Measurements from ENCODE around the gene LEMD3.

The LEMD3 gene

DNA sequence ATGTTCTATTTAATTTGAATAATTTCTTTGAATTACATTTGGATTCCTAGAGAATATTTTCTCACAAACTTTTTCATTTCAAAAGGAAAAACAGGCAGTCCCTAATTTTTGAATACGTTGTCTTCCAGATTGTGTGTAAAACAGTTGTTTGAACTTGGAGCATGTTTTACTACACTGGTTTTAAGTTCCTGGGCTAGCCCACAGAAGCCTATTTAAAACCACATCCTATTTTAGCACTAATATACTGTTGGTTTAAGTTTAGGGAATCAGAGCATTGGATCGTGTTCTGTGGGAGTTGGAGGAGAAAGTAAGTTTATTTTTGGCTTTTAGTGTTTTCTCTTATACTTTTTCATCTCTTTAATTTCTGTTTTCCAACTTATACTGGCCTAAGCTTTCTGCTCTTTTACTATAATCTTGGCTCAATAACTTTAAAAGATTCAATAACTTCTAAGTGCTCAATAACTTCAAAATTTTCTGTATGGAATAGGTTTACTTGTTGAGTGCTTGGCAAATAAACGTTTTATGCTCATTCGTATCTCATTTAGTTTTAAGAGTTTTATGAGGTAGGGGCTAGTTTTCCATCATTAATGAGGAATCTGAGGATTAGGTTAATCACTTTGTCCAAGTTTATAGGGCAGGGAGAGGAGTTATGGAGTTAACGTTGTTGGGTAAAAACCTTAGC is 14.9 kb downstream of the LEMD3 start:
- H3K4me1 Mint-ChIP-seq (ENCODE audit: low read depth): peaks cover 59% of the 10 kb centered on the region

DNA sequence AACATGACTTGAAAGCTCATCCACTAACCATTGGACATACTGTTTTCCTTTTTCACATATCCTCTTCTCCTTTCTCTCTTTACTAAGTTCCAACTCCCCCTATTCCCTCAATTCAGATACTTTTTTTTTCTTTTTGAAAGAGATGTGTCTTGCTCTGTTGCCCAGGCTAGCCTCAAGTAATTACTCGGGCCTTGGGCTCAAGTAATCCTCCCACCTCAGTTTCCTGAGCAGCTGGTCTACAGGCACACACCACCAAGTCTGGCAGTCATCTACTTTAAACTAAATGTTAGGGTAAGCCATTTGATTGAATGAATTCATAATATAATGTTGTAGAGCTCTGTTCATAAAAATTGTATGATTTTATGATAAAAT is 15.5 kb downstream of the LEMD3 start:
- no peak overlapping the region for H3K27ac Mint-ChIP-seq
- H3K4me3 Mint-ChIP-seq: no peak overlapping the region
- DNase-seq (ENCODE audit: low spot score): no peak
- peaks cover 62% of the 10 kb centered on the region for H3K4me1 Mint-ChIP-seq (ENCODE audit: low read depth)
- H3K9me3 Mint-ChIP-seq: no peaks in the 10 kb centered on the region
- no peaks in the 10 kb centered on the region for H3K27me3 Mint-ChIP-seq (ENCODE audit: low read depth)
- H3K36me3 Mint-ChIP-seq (ENCODE audit: low read depth): peaks cover 49% of the 10 kb centered on the region

More for the DNA sequence above, 14.9 kb downstream of the LEMD3 start:
- H3K9me3 Mint-ChIP-seq: no peaks in the 10 kb centered on the region
- DNase-seq (ENCODE audit: low spot score): no peak
- H3K27ac Mint-ChIP-seq: no peak overlapping the region
- peaks cover 49% of the 10 kb centered on the region for H3K36me3 Mint-ChIP-seq (ENCODE audit: low read depth)
- no peaks in the 10 kb centered on the region for H3K27me3 Mint-ChIP-seq (ENCODE audit: low read depth)
- H3K4me3 Mint-ChIP-seq: no peak overlapping the region

- no peaks in the 10 kb centered on the region for H3K9me3 Mint-ChIP-seq
- DNase-seq (ENCODE audit: low spot score): no peak
- H3K27ac Mint-ChIP-seq: no peak overlapping the region
- H3K36me3 Mint-ChIP-seq (ENCODE audit: low read depth): peaks cover 45% of the 10 kb centered on the region
- H3K4me3 Mint-ChIP-seq: no peak overlapping the region
- H3K4me1 Mint-ChIP-seq (ENCODE audit: low read depth): peaks cover 47% of the 10 kb centered on the region
- H3K27me3 Mint-ChIP-seq (ENCODE audit: low read depth): no peaks in the 10 kb centered on the region
Observed at GRCh38 chr12:65187665-65188064, 18.3 kb downstream of the LEMD3 start.

GRCh38 chr12:65188179-65188701 is 18.9 kb downstream of the LEMD3 start:
- peaks cover 50% of the 10 kb centered on the region for H3K36me3 Mint-ChIP-seq (ENCODE audit: low read depth)
- H3K27me3 Mint-ChIP-seq (ENCODE audit: low read depth): no peaks in the 10 kb centered on the region
- H3K4me1 Mint-ChIP-seq (ENCODE audit: low read depth): peaks cover 48% of the 10 kb centered on the region
- H3K27ac Mint-ChIP-seq: peak overlapping the region; percentile 36
- H3K4me3 Mint-ChIP-seq: no peak overlapping the region
- no peak for DNase-seq (ENCODE audit: low spot score)
- H3K9me3 Mint-ChIP-seq: no peaks in the 10 kb centered on the region

DNA sequence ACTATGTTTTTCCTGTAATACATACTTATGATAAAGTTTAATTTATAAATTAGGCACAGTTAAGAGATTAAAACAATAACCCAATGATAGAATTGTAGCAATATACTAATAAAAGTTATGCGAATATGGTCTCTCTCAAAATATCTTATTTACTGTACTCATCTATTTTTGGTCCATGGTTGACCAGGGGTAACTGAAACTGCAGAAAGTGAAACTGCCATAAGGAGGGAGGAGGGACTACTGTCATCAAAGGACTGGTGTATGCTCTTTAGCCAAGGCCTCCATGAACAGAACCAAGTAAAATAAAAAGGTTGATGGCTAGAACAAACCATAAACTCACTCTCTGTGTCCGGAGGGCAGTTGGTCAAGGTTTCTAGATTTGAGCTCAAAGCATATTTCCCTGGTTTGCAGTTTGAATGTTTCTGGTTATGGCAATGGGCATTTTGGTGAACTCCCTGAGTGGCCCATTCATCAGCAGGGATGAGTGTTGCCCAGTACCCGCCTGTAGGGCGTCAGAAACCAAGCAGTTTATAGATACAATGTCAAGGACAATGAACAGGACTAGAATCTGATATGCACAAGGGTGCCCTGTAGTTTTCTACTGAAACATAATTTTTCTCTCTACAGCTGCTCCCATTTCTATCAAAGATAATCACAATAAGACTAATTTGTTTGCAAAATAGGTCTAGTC is 19.8 kb downstream of the LEMD3 start:
- Mint-ChIP-seq H3K9me3 (peaks cover 3% of the 10 kb centered on the region), H3K4me1 (ENCODE audit: low read depth) (peaks cover 44% of the 10 kb centered on the region), H3K27me3 (ENCODE audit: low read depth) (no peaks in the 10 kb centered on the region), H3K36me3 (ENCODE audit: low read depth) (peaks cover 50% of the 10 kb centered on the region), H3K4me3 (no peak overlapping the region), H3K27ac (no peak overlapping the region)
- no peak for DNase-seq (ENCODE audit: low spot score)

- Mint-ChIP-seq H3K4me1 (ENCODE audit: low read depth) (peaks cover 50% of the 10 kb centered on the region), H3K27ac (no peak overlapping the region)
Observed at GRCh38 chr12:65192963-65193516, 23.7 kb downstream of the LEMD3 start.

GRCh38 chr12:65194949-65195348 is 25.6 kb downstream of the LEMD3 start:
- Mint-ChIP-seq H3K36me3 (ENCODE audit: low read depth) (peaks cover 57% of the 10 kb centered on the region), H3K4me1 (ENCODE audit: low read depth) (peaks cover 37% of the 10 kb centered on the region), H3K27ac (no peak overlapping the region)

More at GRCh38 chr12:65192963-65193516, 23.7 kb downstream of the LEMD3 start:
- no peaks in the 10 kb centered on the region for H3K27me3 Mint-ChIP-seq (ENCODE audit: low read depth)
- H3K4me3 Mint-ChIP-seq: peak overlapping the region; percentile 29
- no peak for DNase-seq (ENCODE audit: low spot score)
- peaks cover 58% of the 10 kb centered on the region for H3K36me3 Mint-ChIP-seq (ENCODE audit: low read depth)
- H3K9me3 Mint-ChIP-seq: peaks cover 29% of the 10 kb centered on the region

GRCh38 chr12:65195387-65196055 is 26.1 kb downstream of the LEMD3 start:
- no peak overlapping the region for H3K4me3 Mint-ChIP-seq
- DNase-seq (ENCODE audit: low spot score): no peak
- peaks cover 41% of the 10 kb centered on the region for H3K4me1 Mint-ChIP-seq (ENCODE audit: low read depth)
- H3K27me3 Mint-ChIP-seq (ENCODE audit: low read depth): no peaks in the 10 kb centered on the region
- H3K9me3 Mint-ChIP-seq: peaks cover 29% of the 10 kb centered on the region
- H3K27ac Mint-ChIP-seq: no peak overlapping the region
- H3K36me3 Mint-ChIP-seq (ENCODE audit: low read depth): peaks cover 57% of the 10 kb centered on the region

More at GRCh38 chr12:65194949-65195348, 25.6 kb downstream of the LEMD3 start:
- no peak overlapping the region for H3K4me3 Mint-ChIP-seq
- DNase-seq (ENCODE audit: low spot score): no peak
- peaks cover 29% of the 10 kb centered on the region for H3K9me3 Mint-ChIP-seq
- no peaks in the 10 kb centered on the region for H3K27me3 Mint-ChIP-seq (ENCODE audit: low read depth)

DNA sequence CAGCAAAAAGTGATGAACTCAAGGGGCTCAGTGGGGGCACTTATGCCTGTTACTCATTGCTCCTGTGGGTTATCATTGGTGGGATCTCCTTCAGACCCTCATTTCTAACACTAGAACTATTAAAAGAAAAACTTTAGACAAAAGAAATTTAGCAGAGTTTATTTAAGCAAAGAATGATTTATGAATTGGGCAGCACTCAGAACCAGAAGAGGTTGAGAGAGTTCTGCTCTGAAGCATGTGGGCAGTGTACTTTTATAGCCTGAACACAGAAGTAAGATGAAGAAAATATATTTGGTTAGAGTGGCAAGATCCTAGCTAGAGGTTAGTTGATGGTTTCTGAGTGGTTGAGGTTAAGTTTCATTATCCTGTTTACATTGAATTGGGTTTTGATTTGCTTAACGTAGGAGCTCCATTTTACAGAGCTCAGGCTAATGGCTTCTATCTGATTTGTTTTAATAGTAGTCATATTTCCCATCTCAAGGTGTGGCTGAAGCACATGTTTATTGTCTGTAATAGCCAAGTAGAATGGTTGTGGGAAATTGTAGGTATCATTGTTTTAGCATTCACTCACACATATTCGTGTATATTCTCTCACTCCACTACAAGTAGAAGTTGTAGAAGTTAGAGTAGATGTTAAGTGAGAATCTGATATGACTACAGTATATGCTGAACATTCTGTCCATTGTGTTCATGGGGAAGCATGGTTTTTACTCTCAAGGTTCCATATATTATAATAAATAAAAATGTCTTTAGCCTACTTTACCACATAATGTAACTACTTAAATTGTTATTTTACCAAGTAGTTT is 27.6 kb downstream of the LEMD3 start:
- Mint-ChIP-seq H3K4me3 (peak overlapping the region; percentile 2), H3K36me3 (ENCODE audit: low read depth) (peaks cover 64% of the 10 kb centered on the region)

GRCh38 chr12:65199604-65200003 is 30.2 kb downstream of the LEMD3 start:
- H3K4me3 Mint-ChIP-seq: no peak overlapping the region
- no peaks in the 10 kb centered on the region for H3K27me3 Mint-ChIP-seq (ENCODE audit: low read depth)
- no peak for DNase-seq (ENCODE audit: low spot score)
- H3K27ac Mint-ChIP-seq: no peak overlapping the region
- H3K4me1 Mint-ChIP-seq (ENCODE audit: low read depth): peaks cover 42% of the 10 kb centered on the region
- H3K9me3 Mint-ChIP-seq: peaks cover 22% of the 10 kb centered on the region
- peaks cover 64% of the 10 kb centered on the region for H3K36me3 Mint-ChIP-seq (ENCODE audit: low read depth)

More for the DNA sequence above, 27.6 kb downstream of the LEMD3 start:
- DNase-seq (ENCODE audit: low spot score): no peak
- H3K9me3 Mint-ChIP-seq: peaks cover 29% of the 10 kb centered on the region
- H3K27ac Mint-ChIP-seq: peak overlapping the region; percentile 18
- H3K27me3 Mint-ChIP-seq (ENCODE audit: low read depth): no peaks in the 10 kb centered on the region
- H3K4me1 Mint-ChIP-seq (ENCODE audit: low read depth): peaks cover 47% of the 10 kb centered on the region

DNA sequence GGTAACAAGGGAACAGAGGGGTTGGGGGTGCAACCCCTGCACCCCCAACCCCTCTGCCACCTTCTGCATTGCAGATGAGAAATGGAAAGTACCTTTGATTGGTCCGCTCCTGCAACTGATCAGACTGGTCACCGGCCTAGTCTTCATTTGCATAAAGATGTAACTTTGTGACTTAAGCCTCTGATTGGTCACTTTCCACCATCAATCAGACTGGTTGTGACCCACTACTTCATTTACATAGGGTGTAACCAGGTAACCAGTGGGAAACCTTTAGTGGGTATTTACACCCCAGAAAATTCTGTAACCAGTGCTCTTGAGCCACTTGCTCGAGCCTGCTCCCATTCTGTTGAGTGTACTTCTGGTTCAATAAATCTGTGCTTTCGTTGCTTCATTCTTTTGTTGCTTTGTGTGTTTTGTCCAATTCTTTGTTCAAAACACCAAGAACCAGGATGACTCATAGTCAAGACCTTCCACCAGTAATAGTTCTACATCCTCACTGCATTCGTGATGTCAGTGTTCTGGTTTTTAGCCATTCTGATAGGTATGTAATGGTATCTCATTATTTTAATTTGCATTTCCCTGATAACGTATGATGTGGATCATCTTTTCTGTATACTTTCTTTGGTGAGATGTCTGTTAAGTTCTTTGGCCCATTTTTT is 30.8 kb downstream of the LEMD3 start:
- H3K36me3 Mint-ChIP-seq (ENCODE audit: low read depth): peaks cover 63% of the 10 kb centered on the region
- H3K27me3 Mint-ChIP-seq (ENCODE audit: low read depth): no peaks in the 10 kb centered on the region
- DNase-seq (ENCODE audit: low spot score): no peak
- H3K27ac Mint-ChIP-seq: no peak overlapping the region
- H3K4me3 Mint-ChIP-seq: no peak overlapping the region
- peaks cover 40% of the 10 kb centered on the region for H3K4me1 Mint-ChIP-seq (ENCODE audit: low read depth)
- peaks cover 20% of the 10 kb centered on the region for H3K9me3 Mint-ChIP-seq

GRCh38 chr12:65203376-65203775 is 34.0 kb downstream of the LEMD3 start:
- Mint-ChIP-seq H3K4me1 (ENCODE audit: low read depth) (peaks cover 36% of the 10 kb centered on the region), H3K36me3 (ENCODE audit: low read depth) (peaks cover 47% of the 10 kb centered on the region), H3K27me3 (ENCODE audit: low read depth) (no peaks in the 10 kb centered on the region), H3K27ac (no peak overlapping the region), H3K9me3 (no peaks in the 10 kb centered on the region), H3K4me3 (no peak overlapping the region)
- no peak for DNase-seq (ENCODE audit: low spot score)

Data from T-helper 2 cell treated with Interferon-gamma antibody and Interleukin-4, amounts not matched to agents 5 μg/mL and 100 μg/mL, for 36 hours (primary cell).